Ishikawa (cell line): ENCODE data around the gene MAN2B1.

Experiments used
- CEBPB ChIP-seq: IDR thresholded peaks from 2 replicates; pipeline ENCODE4 v1.6.1; 2012
- CREB1 ChIP-seq: IDR thresholded peaks from 2 replicates; pipeline ENCODE4 v1.6.1; 2012; ENCODE audit warnings: low read depth
- EGR1 ChIP-seq: IDR thresholded peaks from 2 replicates; pipeline ENCODE4 v1.6.1; 2012
- EP300 ChIP-seq: IDR thresholded peaks from 2 replicates; pipeline ENCODE4 v1.6.1; 2012; ENCODE audit warnings: borderline replicate concordance
- FOXM1 ChIP-seq: IDR thresholded peaks from 2 replicates; pipeline ENCODE4 v1.6.1; 2012; ENCODE audit warnings: low read depth, borderline replicate concordance
- NFIC ChIP-seq: IDR thresholded peaks from 2 replicates; pipeline ENCODE4 v1.6.1; 2012
- RAD21 ChIP-seq: IDR thresholded peaks from 2 replicates; pipeline ENCODE4 v1.6.1; 2012; ENCODE audit warnings: low read depth
- TAF1 ChIP-seq: IDR thresholded peaks from 2 replicates; pipeline ENCODE4 v1.6.1; 2012; ENCODE audit warnings: low read depth, mild to moderate bottlenecking
- TCF12 ChIP-seq: IDR thresholded peaks from 2 replicates; pipeline ENCODE4 v1.6.1; 2012; ENCODE audit warnings: low read depth
- TEAD4 ChIP-seq: IDR thresholded peaks from 2 replicates; pipeline ENCODE4 v1.6.1; 2012
- YY1 ChIP-seq: IDR thresholded peaks from 2 replicates; pipeline ENCODE4 v1.6.1; 2012; ENCODE audit warnings: low read depth
- ZBTB7A ChIP-seq: IDR thresholded peaks from 2 replicates; pipeline ENCODE4 v1.6.1; 2012; ENCODE audit warnings: low read depth
- TF ChIP-seq, protein P1 (sequence below): IDR thresholded peaks from 2 replicates; pipeline ENCODE4 v1.6.1; 2012
- TF ChIP-seq, protein P2 (sequence below): IDR thresholded peaks from 2 replicates; pipeline ENCODE4 v1.6.1; 2012
- TF ChIP-seq, protein P3 (sequence below): IDR thresholded peaks from 2 replicates; pipeline ENCODE4 v1.6.1; 2012; ENCODE audit warnings: low read depth, mild to moderate bottlenecking

The MAN2B1 gene

DNA sequence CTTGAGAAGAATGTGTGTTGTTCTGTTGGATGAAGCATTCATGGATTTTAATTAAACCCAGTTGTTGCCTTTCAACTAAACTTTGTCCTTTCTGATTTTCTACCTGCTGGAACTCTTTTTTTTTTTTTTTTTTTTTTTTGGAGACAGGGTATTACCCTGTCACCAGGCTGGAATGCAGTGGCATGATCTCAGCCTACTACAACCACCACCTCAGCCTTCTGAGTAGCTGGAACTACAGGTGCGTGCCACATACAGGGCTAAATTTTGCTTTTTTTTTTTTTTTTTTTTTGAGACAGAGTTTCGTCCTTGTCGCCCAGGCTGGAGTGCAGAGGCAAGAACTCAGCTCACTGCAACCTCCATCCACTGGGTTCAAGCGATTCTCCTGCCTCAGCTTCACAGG is 48.9 kb downstream of the MAN2B1 start:
- TF ChIP-seq TAF1 (no peak), TEAD4 (no peak), CREB1 (no peak), ZBTB7A (no peak), FOXM1 (no peak), EGR1 (no peak), CEBPB (no peak), YY1 (no peak), TCF12 (no peak), NFIC (no peak), RAD21 (no peak), EP300 (no peak)
- TF ChIP-seq, protein P1, sequence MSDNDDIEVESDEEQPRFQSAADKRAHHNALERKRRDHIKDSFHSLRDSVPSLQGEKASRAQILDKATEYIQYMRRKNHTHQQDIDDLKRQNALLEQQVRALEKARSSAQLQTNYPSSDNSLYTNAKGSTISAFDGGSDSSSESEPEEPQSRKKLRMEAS = no peak
- TF ChIP-seq, protein P2, sequence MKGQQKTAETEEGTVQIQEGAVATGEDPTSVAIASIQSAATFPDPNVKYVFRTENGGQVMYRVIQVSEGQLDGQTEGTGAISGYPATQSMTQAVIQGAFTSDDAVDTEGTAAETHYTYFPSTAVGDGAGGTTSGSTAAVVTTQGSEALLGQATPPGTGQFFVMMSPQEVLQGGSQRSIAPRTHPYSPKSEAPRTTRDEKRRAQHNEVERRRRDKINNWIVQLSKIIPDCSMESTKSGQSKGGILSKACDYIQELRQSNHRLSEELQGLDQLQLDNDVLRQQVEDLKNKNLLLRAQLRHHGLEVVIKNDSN = no peak
- TF ChIP-seq, protein P3, sequence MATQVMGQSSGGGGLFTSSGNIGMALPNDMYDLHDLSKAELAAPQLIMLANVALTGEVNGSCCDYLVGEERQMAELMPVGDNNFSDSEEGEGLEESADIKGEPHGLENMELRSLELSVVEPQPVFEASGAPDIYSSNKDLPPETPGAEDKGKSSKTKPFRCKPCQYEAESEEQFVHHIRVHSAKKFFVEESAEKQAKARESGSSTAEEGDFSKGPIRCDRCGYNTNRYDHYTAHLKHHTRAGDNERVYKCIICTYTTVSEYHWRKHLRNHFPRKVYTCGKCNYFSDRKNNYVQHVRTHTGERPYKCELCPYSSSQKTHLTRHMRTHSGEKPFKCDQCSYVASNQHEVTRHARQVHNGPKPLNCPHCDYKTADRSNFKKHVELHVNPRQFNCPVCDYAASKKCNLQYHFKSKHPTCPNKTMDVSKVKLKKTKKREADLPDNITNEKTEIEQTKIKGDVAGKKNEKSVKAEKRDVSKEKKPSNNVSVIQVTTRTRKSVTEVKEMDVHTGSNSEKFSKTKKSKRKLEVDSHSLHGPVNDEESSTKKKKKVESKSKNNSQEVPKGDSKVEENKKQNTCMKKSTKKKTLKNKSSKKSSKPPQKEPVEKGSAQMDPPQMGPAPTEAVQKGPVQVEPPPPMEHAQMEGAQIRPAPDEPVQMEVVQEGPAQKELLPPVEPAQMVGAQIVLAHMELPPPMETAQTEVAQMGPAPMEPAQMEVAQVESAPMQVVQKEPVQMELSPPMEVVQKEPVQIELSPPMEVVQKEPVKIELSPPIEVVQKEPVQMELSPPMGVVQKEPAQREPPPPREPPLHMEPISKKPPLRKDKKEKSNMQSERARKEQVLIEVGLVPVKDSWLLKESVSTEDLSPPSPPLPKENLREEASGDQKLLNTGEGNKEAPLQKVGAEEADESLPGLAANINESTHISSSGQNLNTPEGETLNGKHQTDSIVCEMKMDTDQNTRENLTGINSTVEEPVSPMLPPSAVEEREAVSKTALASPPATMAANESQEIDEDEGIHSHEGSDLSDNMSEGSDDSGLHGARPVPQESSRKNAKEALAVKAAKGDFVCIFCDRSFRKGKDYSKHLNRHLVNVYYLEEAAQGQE = no peak

DNA sequence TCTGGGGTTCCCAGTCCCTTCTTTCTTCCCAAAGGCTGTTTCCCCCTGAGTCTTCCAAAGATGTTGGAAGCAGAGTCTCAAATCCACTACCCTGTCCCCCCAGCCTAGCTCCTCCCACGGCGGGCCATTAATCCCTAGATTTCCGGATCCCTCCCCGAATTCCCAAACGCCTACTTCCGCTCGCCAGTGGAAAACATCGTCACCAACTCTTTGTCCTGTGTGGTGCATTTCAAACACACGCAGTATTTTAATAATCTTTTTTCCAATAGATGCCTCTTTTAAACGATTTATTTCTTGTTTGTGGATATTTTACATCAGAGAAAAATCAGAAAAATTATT is 55.2 kb downstream of the MAN2B1 start:
- TF ChIP-seq RAD21 = no peak

DNA sequence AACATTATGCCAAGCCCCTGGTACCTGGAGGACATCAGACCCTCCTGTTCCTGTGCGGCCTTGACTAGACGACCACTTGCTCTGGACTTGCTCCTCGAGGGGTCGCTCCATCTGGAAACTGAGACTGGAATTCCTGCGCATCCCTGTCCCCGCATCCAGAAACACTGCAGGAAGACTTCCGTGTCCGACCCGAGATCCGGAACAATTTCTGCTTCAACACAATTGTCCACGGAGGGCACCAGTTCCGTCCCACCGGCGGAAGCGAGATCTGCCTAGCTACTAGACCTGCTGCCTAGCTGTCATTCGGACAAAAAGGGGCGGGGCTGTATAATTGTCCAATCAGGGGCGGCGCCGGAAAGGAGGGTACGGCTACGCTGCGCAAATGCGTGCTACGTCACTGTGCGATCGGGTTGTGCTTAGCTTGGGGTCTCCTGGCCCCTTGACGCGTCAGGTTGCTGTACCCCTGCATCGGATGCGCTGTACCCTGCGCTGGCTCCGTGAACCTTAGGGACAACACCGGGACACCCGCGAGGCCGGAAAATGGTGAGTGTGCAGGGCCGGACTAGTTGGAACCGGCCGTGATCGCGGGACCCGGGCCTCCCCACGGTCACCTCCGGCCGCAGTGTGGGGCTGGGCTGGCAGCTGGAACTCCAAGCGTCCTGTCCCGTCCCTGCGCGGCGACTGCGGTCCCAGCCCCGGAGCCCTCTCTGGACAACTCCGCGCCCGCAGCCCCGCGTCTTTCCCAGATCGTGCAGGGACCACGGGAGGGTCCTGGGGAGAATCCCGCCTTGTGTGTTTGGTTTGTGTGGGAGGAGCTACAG is 55.8 kb downstream of the MAN2B1 start, which contains the start of the genes ZNF490 and ZNF791:
Gene ZNF490 (minus strand): TSS at position 274 of the 821 bp plus-strand sequence. CDS start 133 bp downstream, at position 141.
Gene ZNF791 (plus strand): TSS at position 381 of the 821 bp plus-strand sequence. CDS start 160 bp downstream, at position 541.
- TF ChIP-seq ZBTB7A (peak; percentile 71; the same call in 1 of the 2 replicates), TAF1 (peak; percentile 75; the same call in 1 of the 2 replicates), FOXM1 (no peak), CEBPB (no peak), TEAD4 (peak; percentile 54; the same call in 1 of the 2 replicates), EGR1 (no peak), TCF12 (no peak), CREB1 (peak; percentile 82), NFIC (no peak), RAD21 (peak; percentile 6; the same call in 1 of the 2 replicates), EP300 (peak; percentile 19; the same call in 1 of the 2 replicates), YY1 (peak; percentile 64)
- TF ChIP-seq, protein P2 = peak; percentile 50
- TF ChIP-seq, protein P1 = peak; percentile 49
- TF ChIP-seq, protein P3 = no peak

DNA sequence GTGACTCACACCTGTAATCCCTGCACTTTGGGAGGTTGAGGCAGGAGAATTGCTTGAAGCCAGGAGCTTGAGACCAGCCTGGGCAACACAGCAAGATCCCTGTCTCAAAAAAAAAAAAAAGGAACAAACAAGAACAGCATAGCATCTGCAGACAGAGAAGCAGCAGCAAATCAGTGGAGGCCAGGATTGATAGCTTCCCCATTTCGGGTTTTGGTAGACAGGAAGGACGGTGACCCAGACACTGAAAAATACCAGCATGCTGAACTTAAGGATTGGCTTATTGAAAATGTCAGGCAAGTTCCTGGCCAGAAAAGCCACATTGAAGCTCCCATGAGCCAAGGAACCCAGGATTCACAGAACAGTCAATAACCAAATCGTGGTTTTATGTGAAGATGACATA is 58.9 kb downstream of the MAN2B1 start:
- no peak for TF ChIP-seq ZBTB7A
- no peak for TF ChIP-seq TAF1
- no peak for TF ChIP-seq TEAD4
- TF ChIP-seq TCF12 = no peak
- TF ChIP-seq, protein P1 = no peak
- TF ChIP-seq YY1 = no peak
- no peak for TF ChIP-seq RAD21
- no peak for TF ChIP-seq EP300
- no peak for TF ChIP-seq NFIC
- TF ChIP-seq, protein P2 = no peak
- TF ChIP-seq CREB1 = no peak
- no peak for TF ChIP-seq FOXM1
- TF ChIP-seq EGR1 = no peak
- no peak for TF ChIP-seq CEBPB
- TF ChIP-seq, protein P3 = no peak
